Measurements from ENCODE around the gene COBLL1. TPM values are rescaled to one million over a fixed set of nuclear protein-coding genes. Genes with fewer than 3 reads are reported as not detected.

The COBLL1 gene
- total RNA-seq, 1 donor from 2014 or later = 4.4 TPM

DNA sequence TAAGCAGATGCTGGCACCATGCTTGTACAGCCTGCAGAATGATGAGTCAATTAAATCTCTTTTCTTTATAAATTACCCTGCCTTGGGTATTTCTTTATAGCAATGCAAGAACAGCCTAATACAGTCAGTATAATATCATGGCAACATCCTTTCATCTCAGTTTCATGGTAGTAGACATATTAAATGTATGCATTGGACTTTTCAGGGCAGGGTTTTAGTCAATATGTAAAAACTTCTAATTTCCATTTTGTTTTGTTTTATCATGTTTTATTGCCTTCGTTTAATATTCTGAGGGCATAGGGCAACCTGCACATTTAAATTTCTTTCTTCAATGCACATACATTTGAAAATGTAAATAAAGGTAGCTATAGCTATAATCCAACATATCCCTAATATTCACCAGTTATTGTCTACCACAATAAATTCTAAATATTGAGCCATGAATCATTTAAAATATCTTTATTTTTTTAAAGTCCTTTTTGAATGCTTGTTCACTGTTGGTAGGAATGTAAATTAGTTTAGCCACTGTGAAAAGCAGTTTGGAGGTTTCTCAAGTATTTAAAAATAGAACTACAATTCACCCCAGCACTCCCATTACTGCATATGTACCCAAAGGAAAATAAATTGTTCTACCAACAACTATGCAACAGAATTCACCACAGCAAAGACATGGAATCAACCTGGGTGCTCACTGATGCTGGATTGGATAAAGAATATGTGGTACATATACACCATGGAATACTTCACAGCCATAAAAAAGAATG is 178.6 kb downstream of the COBLL1 start:
- H3K27me3 Mint-ChIP-seq (ENCODE audit: low read depth) = no peaks in the 10 kb centered on the region
- H3K27ac Mint-ChIP-seq (ENCODE audit: unreplicated experiment) = no peak overlapping the region
- H3K9me3 Mint-ChIP-seq = peaks cover 3% of the 10 kb centered on the region
- no peak overlapping the region for H3K4me3 Mint-ChIP-seq
- no peaks in the 10 kb centered on the region for H3K36me3 Mint-ChIP-seq (ENCODE audit: low read depth)
- TF ChIP-seq, protein P1, sequence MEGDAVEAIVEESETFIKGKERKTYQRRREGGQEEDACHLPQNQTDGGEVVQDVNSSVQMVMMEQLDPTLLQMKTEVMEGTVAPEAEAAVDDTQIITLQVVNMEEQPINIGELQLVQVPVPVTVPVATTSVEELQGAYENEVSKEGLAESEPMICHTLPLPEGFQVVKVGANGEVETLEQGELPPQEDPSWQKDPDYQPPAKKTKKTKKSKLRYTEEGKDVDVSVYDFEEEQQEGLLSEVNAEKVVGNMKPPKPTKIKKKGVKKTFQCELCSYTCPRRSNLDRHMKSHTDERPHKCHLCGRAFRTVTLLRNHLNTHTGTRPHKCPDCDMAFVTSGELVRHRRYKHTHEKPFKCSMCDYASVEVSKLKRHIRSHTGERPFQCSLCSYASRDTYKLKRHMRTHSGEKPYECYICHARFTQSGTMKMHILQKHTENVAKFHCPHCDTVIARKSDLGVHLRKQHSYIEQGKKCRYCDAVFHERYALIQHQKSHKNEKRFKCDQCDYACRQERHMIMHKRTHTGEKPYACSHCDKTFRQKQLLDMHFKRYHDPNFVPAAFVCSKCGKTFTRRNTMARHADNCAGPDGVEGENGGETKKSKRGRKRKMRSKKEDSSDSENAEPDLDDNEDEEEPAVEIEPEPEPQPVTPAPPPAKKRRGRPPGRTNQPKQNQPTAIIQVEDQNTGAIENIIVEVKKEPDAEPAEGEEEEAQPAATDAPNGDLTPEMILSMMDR (conservative IDR thresholded peaks at IDR 0.05) = no peak
- DNase-seq (ENCODE audit: low read depth, low spot score) = no peak
- no peaks in the 10 kb centered on the region for H3K4me1 Mint-ChIP-seq

DNA sequence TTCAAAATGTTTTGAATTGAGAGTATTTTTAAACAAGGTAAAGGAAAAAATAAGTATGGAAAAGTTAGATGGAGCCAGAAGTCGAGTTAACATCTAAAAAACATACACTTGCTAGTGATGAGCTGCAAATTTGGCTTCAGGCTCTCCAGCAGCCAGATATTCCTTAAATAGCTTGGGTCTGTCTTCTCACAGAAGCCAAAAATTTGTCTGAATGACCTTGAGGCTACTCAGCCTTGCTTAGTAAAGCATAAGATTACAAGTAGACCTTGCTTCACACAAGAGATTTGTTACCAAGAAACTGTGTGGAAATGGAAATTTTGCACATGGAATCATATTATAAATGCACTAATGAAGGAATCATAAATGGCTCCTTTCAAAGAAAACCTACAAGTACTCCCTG is 179.6 kb downstream of the COBLL1 start:
- no peak overlapping the region for H3K4me3 Mint-ChIP-seq
- H3K9me3 Mint-ChIP-seq = peaks cover 4% of the 10 kb centered on the region
- H3K27ac Mint-ChIP-seq (ENCODE audit: unreplicated experiment) = no peak overlapping the region
- TF ChIP-seq, protein P1 (conservative IDR thresholded peaks at IDR 0.05) = no peak
- no peaks in the 10 kb centered on the region for H3K4me1 Mint-ChIP-seq
- DNase-seq (ENCODE audit: low read depth, low spot score) = no peak
- H3K36me3 Mint-ChIP-seq (ENCODE audit: low read depth) = no peaks in the 10 kb centered on the region
- H3K27me3 Mint-ChIP-seq (ENCODE audit: low read depth) = no peaks in the 10 kb centered on the region

DNA sequence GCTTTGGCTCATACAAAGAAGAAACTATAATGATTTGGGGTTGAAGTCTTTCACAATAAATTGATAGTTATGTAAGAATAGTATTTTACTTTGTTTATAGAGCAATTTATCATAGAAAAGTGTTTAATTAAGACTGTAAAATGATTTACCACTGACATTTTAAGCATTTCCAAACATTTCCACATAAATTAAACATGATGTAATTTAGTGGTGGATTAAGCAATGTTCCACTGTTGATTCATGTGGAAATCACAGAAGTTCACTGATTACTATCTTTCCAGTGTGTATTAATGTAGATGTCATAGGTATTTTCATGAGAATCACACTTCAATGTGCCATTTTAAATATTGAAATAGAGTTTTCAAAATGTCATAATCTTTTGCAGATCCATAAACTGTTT is 180.3 kb downstream of the COBLL1 start:
- Mint-ChIP-seq H3K36me3 (ENCODE audit: low read depth) (no peaks in the 10 kb centered on the region), H3K27me3 (ENCODE audit: low read depth) (no peaks in the 10 kb centered on the region), H3K9me3 (peaks cover 2% of the 10 kb centered on the region), H3K27ac (ENCODE audit: unreplicated experiment) (no peak overlapping the region), H3K4me1 (no peaks in the 10 kb centered on the region), H3K4me3 (no peak overlapping the region)
- TF ChIP-seq, protein P1 (conservative IDR thresholded peaks at IDR 0.05) = no peak
- no peak for DNase-seq (ENCODE audit: low read depth, low spot score)

DNA sequence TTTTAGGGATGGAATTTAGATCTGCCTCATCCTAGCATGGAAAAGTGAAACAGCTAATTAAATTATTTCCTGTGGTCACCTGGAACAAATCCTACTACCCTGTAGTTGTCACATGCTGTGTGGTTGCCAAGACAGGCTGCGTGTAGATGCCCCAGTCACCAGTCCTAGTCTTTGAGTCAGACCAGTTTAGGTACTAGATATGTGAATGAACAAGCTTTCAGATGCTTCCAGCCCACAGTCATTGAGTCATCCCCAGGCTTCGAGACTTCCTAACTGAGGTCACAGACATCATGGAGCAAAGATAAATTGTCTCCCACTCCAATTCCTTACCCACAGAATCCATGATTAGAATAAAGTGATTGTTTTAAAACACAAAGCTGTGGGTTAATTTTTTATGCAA is 184.5 kb downstream of the COBLL1 start:
- H3K4me1 Mint-ChIP-seq = no peaks in the 10 kb centered on the region
- peaks cover 8% of the 10 kb centered on the region for H3K9me3 Mint-ChIP-seq
- DNase-seq (ENCODE audit: low read depth, low spot score) = no peak
- TF ChIP-seq, protein P1 (conservative IDR thresholded peaks at IDR 0.05) = no peak
- H3K27ac Mint-ChIP-seq (ENCODE audit: unreplicated experiment) = no peak overlapping the region
- H3K27me3 Mint-ChIP-seq (ENCODE audit: low read depth) = no peaks in the 10 kb centered on the region
- no peaks in the 10 kb centered on the region for H3K36me3 Mint-ChIP-seq (ENCODE audit: low read depth)
- H3K4me3 Mint-ChIP-seq = no peak overlapping the region

DNA sequence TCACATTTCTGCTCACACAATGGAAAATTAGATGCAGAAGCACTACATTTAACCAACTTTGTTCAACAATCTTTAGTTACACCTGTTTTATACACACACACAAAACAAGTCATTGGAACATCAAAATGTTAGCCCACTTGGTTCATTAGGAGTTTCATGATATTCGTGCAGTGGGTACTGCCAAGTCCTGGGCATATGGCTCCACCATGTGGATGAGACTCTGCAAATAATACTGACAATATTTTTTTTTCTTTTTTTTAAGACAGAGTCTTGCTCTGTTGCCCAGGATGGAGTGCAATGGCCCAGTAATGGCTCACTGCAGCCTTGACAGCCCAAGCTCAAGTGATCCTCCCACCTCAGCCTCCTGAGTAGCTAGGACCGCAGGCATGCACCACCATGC is 185.9 kb downstream of the COBLL1 start:
- no peak overlapping the region for H3K4me3 Mint-ChIP-seq

More for the DNA sequence above, 185.9 kb downstream of the COBLL1 start:
- no peak for DNase-seq (ENCODE audit: low read depth, low spot score)
- no peak overlapping the region for H3K27ac Mint-ChIP-seq (ENCODE audit: unreplicated experiment)
- H3K9me3 Mint-ChIP-seq = peaks cover 15% of the 10 kb centered on the region
- no peaks in the 10 kb centered on the region for H3K27me3 Mint-ChIP-seq (ENCODE audit: low read depth)
- TF ChIP-seq, protein P1 (conservative IDR thresholded peaks at IDR 0.05) = no peak
- H3K4me1 Mint-ChIP-seq = peaks cover 9% of the 10 kb centered on the region
- no peaks in the 10 kb centered on the region for H3K36me3 Mint-ChIP-seq (ENCODE audit: low read depth)
